Measurements from ENCODE around the gene SDF2L1. TPM values are rescaled to one million over a fixed set of nuclear protein-coding genes. Genes with fewer than 3 reads are reported as not detected.

SDF2L1 gene
- total RNA-seq, 4 donors from 2014 or later, result 11.2 to 23.6 (median 18.7) TPM

GRCh38 chr22:21598302-21598701, 43.8 kb upstream of the SDF2L1 start:
- Histone ChIP-seq H3K4me1 (no peaks in the 10 kb centered on the region), H3K9me3 (no peaks in the 10 kb centered on the region), H3K27me3 (no peaks in the 10 kb centered on the region), H3K27ac (no peak overlapping the region), H3K4me3 (no peak overlapping the region), H3K36me3 (peaks cover 38% of the 10 kb centered on the region)
- no peak for DNase-seq (ENCODE audit: low spot score in 2 of 2)
- WGBS, result 89% methylated on average over 3 of the region's 3 CpGs
- TF ChIP-seq EP300 (IDR thresholded peaks at IDR 0.05) (no peak), CTCF (IDR thresholded peaks at IDR 0.05) (no peak), POLR2A (IDR thresholded peaks at IDR 0.05) (no peak), POLR2AphosphoS5 (IDR thresholded peaks at IDR 0.05) (no peak)

DNA sequence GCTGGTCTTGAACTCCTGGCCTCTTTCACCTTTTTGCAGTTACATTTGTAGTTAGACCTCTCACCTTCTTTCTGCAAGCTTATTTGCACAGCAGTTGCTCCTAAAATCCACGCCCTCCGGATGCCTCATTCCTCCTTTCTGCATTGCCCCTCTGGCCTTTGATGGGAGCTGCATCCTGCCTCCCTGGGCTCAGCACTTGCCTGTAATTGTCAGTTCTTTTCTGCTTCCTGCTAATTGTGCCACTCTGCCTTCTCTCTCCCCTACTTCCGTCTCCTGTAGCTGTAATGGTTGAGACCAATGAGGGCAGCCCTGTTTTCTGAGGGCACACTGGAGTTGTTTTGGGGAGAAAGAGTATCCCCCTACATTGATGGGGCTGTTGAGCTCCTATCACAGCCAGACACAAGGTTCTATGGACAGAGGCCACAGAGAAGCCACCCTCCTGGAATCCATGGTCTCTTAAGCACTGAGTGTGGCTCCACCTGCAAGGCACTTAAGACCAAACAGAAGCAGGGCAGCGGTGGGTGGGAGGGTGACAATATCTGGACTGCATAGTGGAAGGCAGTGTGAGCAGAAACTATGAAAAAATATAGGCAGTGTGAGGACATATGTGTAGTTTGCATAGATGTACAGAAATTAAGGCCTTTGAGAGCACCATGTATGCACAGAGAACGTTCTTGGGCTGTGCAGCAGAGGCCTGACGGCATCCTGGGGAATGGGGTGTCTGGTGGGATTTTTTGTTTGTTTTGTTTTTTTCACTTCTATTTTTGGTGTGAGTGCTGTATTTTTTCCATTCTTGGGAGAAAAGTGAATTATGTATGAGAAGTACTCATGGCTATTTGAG, 42.8 kb upstream of the SDF2L1 start:
- WGBS, result 87% methylated on average over 6 of the region's 6 CpGs
- H3K4me1 ChIP-seq, result no peaks in the 10 kb centered on the region
- no peaks in the 10 kb centered on the region for H3K9me3 ChIP-seq
- H3K27ac ChIP-seq, result no peak overlapping the region
- no peaks in the 10 kb centered on the region for H3K27me3 ChIP-seq
- TF ChIP-seq EP300 (IDR thresholded peaks at IDR 0.05), result no peak
- no peak for TF ChIP-seq POLR2A (IDR thresholded peaks at IDR 0.05)
- no peak for TF ChIP-seq CTCF (IDR thresholded peaks at IDR 0.05)
- no peak for TF ChIP-seq POLR2AphosphoS5 (IDR thresholded peaks at IDR 0.05)
- DNase-seq (ENCODE audit: low spot score in 2 of 2), result no peak
- peaks cover 28% of the 10 kb centered on the region for H3K36me3 ChIP-seq
- no peak overlapping the region for H3K4me3 ChIP-seq

DNA sequence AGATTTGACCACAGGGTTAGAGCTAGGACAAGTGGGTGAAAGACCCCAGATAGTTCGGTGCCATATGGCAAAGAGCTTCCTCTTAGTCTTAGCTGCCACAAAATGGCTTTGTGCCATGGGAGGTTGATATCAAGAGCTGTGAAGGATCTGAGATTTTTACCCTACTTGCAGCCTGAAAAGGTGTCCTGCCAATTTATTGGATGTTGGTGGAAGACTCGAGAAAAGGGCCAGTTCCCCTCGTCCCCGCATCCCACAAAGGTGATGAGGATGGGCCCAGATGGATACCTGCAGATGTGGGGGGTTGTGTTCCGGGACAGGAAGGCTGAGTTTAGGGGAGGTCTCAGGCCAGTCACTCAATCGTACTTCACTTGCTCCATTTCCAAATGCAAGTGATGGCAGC, 39.5 kb upstream of the SDF2L1 start:
- 87% methylated on average over 6 of the region's 6 CpGs for WGBS
- Histone ChIP-seq H3K9me3 (no peaks in the 10 kb centered on the region), H3K36me3 (no peaks in the 10 kb centered on the region), H3K4me3 (no peak overlapping the region), H3K4me1 (peaks cover 10% of the 10 kb centered on the region), H3K27ac (no peak overlapping the region), H3K27me3 (no peaks in the 10 kb centered on the region)
- no peak for DNase-seq (ENCODE audit: low spot score in 2 of 2)
- TF ChIP-seq EP300 (IDR thresholded peaks at IDR 0.05) (no peak), POLR2A (IDR thresholded peaks at IDR 0.05) (no peak), CTCF (IDR thresholded peaks at IDR 0.05) (no peak), POLR2AphosphoS5 (IDR thresholded peaks at IDR 0.05) (no peak)

DNA sequence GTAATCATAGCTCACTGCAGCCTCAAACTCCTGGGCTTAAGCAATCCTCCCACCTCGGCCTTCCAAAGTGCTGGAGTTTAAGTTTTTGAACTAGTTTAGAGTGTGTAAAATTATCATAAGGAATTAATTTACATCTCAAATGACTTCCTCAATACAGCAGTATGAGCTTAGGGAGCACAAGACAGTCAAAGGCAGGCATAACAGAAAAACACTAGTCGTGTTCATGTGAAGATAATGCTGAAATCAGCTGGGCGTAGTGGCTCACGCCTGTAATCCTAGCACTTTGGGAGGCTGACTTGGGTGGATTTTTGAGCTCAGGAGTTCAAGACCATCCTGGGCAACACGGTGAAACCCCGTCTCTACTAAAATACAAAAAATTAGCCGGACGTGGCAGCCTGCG, 38.1 kb upstream of the SDF2L1 start:
- 88% methylated on average over 9 of the region's 9 CpGs for WGBS
- no peak for TF ChIP-seq CTCF (IDR thresholded peaks at IDR 0.05)
- TF ChIP-seq EP300 (IDR thresholded peaks at IDR 0.05), result no peak
- no peak for TF ChIP-seq POLR2AphosphoS5 (IDR thresholded peaks at IDR 0.05)
- TF ChIP-seq POLR2A (IDR thresholded peaks at IDR 0.05), result no peak
- no peaks in the 10 kb centered on the region for H3K36me3 ChIP-seq
- H3K4me3 ChIP-seq, result no peak overlapping the region
- H3K27ac ChIP-seq, result no peak overlapping the region
- DNase-seq (ENCODE audit: low spot score in 2 of 2), result no peak
- peaks cover 10% of the 10 kb centered on the region for H3K4me1 ChIP-seq
- H3K27me3 ChIP-seq, result no peaks in the 10 kb centered on the region
- no peaks in the 10 kb centered on the region for H3K9me3 ChIP-seq

- Histone ChIP-seq H3K36me3 (peaks cover 3% of the 10 kb centered on the region), H3K4me3 (no peak overlapping the region), H3K27ac (no peak overlapping the region), H3K9me3 (no peaks in the 10 kb centered on the region), H3K27me3 (no peaks in the 10 kb centered on the region), H3K4me1 (peaks cover 10% of the 10 kb centered on the region)
- WGBS, result 93% methylated on average over 7 of the region's 7 CpGs
- no peak for TF ChIP-seq POLR2A (IDR thresholded peaks at IDR 0.05)
- no peak for TF ChIP-seq CTCF (IDR thresholded peaks at IDR 0.05)
- no peak for TF ChIP-seq EP300 (IDR thresholded peaks at IDR 0.05)
- TF ChIP-seq POLR2AphosphoS5 (IDR thresholded peaks at IDR 0.05), result no peak
- DNase-seq (ENCODE audit: low spot score in 2 of 2), result no peak
These were observed 36.1 kb upstream of the SDF2L1 start for GRCh38 chr22:21605887-21606564.

All from suprapubic skin (tissue), 4 donors.